SHP77 (cell line): Measurements from ENCODE around the gene WDR35.

ENCODE experiments used
- DNase-seq, 2 experiments: peaks; one replicate each; lab custom pipeline; 2025; lab: John Stamatoyannopoulos, UW

WDR35 gene

DNA sequence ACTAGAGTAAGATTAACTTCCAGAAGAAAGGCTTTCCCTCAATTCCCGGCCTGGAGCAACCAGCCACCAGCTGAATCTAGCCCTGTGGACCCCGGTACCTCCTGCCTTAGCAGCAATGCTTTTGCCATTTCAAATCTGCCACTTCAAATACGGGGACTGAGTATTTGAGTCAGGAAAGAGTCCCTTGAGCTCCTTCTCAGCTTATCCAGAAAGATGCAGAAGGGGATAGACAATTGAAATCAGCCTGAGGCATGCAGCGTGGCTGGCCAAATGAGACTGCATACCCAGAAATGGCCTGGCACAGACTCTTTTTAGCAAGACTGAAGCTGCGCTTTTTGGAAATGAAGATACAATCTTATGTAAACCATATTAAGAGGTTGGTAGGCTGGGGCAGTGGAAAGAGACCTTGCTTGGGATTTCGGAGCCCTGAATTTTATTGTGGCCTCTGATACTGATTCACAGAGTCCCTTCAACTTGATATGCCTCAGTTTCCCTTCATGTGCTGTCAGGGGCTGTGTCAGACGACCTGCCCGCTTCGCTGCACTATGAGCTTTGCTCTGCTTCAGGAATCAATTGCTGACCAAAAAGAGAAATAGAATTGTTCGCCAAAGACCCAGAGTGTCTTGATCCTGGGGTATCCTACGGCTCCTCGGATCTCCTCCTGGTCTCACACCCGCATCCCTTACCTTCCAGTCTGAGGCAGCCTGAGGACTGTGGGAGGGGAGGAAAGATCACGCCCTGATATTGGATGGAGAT is 21.5 kb upstream of the WDR35 start:
- DNase-seq: no peak

DNA sequence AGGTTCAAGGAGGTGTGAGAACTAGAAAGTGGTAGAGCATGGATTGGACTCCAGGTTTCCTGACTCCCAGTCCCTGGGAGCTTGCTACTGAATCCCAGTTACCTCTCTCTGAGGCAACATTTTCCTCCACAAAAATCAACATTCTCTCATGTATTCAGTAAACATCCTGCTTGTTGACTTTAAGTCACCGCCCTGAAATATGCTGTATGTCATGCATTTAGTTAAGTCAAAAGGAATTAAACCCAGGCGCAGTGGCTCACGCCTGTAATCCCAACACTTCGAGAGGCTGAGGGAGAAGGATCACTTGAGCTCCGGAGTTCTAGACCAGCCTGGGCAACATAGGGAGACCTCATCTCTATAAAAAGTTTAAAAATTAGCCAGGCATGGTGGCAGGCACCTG is 18.8 kb upstream of the WDR35 start:
- no peak for DNase-seq

DNA sequence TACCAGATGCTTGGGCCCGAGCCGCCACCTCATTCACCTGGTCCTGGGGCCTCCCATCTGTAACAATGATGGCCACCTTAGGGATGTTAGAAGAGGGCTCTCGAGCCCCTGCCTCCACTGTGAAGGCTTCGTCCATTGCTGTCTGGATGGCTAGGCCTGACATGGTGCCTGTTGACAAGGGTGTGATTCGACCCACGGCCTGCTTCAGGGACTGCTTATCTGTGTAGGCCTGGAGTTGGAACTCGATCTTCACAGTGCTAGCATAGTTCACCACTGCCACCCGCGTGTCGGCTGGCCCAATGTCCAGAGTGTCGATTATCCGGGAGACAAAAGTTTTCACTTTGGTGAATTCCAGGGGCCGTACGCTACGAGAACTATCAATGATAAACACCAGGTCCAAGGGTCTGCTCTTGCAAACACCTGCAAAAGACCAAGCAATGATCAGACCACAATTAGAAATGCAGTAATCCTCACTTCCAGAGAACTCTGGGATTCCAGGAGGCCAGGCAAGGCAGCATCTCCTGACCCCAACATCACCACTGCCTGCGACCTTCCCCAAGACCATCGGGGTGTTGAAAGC is 16.1 kb upstream of the WDR35 start:
- DNase-seq: no peak

GRCh38 chr2:20005067-20005627 is 15.2 kb upstream of the WDR35 start:
- no peak for DNase-seq

GRCh38 chr2:20001361-20001863 is 11.5 kb upstream of the WDR35 start:
- DNase-seq: no peak

GRCh38 chr2:19993731-19994130 is 3.8 kb upstream of the WDR35 start:
- DNase-seq: no peak

DNA sequence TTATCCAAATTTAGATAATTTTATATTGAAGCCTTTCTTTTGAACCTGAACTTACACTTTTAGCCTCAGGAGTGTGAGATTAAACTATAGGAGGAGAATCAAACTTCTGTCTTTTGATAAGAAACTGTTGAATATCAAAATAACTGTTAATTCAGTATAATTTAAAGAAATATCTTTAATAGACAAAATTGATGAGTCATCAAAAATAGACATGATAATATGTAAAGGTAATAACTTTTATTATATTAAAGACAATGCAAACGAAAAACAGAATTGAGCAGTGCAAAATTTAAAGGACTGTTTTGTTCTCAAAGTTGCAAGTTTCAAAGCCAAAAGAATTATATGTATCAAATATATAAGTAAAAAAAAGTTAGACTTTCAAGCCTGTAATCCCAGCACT is 2.0 kb upstream of the WDR35 start:
- no peak for DNase-seq

- no peak for DNase-seq
These were observed 467 bp upstream of the WDR35 start for GRCh38 chr2:19990416-19990728.

DNA sequence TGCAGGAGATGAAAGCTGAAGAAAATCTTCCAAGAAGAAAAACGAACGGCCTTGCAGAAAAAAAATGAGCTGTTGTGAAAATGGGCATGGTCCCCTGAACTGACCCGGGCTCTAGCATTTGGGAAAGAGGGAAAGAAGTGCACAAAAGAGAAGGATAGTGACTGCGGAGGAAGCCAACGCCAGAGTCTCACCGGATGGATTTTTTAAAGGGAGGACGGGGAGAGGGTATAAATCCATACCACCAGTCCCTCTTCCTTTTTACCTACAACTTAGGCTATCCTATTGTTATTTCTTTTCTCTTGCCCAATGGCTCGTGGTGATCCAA is 601 bp downstream of the WDR35 start:
- DNase-seq: no peak

DNA sequence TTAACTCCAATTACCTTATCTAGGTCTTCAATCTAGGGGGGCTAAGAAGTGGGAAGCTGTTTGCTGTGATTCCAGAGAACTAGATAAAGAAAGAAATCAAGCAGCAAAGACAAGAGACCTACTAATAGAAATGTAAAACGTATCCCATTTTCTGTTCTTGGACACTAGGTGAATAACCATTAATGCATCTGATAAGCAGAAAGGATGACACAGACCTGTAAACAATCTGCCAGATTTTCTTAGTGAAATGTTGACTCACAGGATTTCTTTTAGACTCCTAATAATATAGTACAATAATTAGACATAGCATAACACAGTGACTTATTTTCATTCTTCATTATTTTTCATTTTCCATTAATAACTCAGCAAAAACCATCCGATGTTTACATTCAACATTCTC is 1.3 kb downstream of the WDR35 start:
- DNase-seq: no peak

DNA sequence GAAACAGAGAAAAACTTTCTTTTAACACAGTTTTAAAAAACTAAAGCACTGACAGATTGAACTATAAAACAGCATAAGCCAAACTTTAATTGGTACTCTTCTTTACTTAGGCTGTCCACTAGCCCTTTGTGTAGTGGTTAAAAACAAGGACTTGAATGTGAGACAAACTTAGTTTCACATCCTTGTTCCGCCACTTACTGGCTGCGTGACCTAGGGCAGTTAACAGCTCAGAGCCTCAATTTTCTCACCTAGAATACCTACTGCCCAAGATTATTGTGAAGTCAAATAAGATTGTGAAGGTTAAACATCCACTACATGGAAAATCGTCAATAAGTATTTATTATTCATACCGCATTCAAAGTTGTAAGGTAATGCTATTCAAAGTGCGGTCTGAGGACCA is 2.0 kb downstream of the WDR35 start:
- no peak for DNase-seq

- DNase-seq: no peak
These were observed 7.6 kb downstream of the WDR35 start for GRCh38 chr2:19982268-19982667.

- no peak for DNase-seq
These were observed 10.0 kb downstream of the WDR35 start for GRCh38 chr2:19979932-19980331.

DNA sequence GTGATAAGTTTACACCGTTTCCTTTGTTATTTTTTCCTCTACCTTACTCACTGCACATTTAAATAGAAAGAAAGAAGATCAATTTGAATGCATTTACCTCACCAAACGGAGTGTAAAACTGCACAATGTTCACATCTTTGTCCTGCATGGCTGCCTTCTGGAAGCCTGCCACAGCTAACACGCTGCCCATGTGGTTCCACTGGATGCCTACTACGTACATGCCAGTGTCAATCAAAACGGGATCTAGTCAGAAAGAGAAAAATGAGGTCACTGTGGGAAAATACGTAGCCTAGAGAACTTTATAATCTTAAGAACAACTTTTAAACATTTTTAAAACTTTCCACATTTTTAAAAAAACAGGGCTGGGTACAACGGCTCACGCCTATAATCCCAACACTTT is 16.4 kb downstream of the WDR35 start:
- no peak for DNase-seq

GRCh38 chr2:19971691-19972090 is 18.2 kb downstream of the WDR35 start:
- DNase-seq: no peak

DNA sequence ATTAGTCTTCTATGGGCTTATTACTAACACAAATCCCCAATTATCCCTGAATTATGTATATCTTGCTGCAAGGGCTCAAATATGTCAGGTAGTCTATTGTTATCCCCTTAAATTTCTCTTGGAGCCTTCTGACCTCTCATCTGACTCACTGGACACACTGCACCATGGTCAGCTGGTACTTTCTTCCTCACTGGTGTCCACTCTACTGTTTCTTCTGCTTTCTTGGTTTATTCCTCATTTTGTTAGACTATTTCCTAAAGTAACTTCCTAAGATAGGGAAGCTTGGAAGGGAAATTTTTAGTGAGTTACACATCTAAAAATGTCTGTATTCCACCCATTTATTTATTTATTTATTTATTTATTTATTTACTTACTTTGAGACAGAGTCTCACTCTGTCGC is 26.5 kb downstream of the WDR35 start:
- DNase-seq: no peak

DNA sequence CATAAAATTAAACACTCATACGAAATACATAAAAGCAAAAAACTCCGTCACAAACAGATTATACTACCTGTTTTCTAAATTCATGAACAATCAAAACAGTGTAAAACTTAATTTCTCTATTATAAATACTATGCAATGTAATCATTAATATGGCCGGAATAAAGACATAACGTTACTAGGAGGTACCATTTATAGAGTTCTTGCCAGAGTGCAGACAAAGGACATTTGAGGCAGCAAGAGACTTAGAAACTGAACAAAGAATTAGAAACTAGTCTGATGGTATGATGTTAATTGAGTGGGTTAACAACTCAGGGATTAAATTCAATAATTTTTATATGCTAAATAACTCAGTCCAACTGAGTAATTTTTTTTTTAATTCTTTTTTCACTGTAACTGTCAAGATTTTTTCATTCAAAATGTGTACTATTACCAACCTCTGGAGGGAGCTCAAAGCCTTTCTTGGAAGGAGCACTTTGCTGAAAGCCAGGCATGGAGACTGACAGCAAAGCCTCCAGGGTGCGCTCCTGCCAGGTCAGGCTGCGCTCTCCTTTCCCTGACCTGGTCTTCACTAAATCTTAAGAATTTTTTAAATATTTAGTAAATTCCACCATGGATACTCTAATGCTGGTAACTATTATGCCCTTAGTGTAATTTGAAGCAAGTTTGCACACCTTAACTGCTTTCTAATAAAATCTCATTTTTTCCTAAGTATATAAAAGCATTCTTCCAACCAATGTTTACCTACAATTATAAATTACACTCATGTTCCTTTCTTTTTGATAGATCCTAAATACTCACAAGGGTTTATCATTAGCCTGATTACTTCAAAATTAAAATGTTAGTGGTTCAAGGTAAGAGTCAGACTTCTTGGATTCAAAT is 34.1 kb downstream of the WDR35 start:
- DNase-seq: peak; percentile 21 to 38

- DNase-seq: no peak
These were observed 40.8 kb downstream of the WDR35 start for GRCh38 chr2:19949071-19949470.

DNA sequence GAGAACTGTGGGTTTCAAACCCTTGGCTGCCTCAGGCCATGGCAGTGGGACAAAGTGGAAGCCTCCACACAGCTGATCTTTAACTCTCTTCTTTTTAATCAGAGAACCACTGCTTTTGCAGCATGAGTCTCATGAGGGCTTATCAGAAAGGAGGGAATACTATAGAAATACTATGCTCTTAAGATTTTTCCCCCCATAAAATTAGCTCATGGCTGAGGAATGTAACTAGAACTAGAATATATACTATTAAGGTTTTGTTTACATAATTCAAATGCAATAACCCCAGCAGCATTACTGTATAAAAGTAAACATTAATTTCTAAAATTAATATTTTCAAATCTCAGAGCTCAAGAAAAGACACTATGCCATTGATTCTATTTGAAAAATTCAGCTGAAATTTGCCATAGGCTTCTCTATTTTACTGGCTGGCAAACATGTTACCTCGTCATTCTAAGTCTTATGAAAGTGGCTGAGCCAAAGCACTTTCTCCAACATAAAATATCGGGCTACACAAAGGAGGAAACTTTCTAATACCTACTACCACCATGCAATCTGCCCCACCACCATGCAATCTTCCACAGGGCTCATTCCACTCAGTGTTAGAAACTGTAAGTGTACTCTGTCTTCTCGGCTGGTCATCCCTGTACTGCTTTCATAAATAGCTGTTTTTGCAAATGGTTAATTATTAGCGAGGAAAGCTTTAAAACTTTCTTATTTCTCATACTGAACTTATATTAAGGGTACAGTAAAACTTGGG is 42.5 kb downstream of the WDR35 start:
- no peak for DNase-seq

GRCh38 chr2:19944205-19944845 is 45.6 kb downstream of the WDR35 start:
- no peak for DNase-seq

GRCh38 chr2:19943189-19943588 is 46.7 kb downstream of the WDR35 start:
- DNase-seq: no peak

- no peak for DNase-seq
These were observed 47.7 kb downstream of the WDR35 start for GRCh38 chr2:19942199-19942598.
